Peyer's patch (tissue), 4 donors: ENCODE measurements around the gene NCMAP. TPM values are rescaled to one million over a fixed set of nuclear protein-coding genes. Genes with fewer than 3 reads are reported as not detected.

Experiments
- DNase-seq, 3 donors: peaks; one replicate each; pipeline ENCODE4 v3.0.0-alpha.2; 2017 to 2019
- H3K27ac ChIP-seq, 4 donors: fragments of 200-600 bp; sonication (generic); one replicate each; pipeline ENCODE4 v1.5.1; 2016 to 2019
- H3K27me3 ChIP-seq, 2 donors: fragments of 200-600 bp; sonication (generic); one replicate each; pipeline ENCODE4 v1.5.1; 2019
- H3K36me3 ChIP-seq, 3 donors: fragments of 200-600 bp; sonication (generic); one replicate each; pipeline ENCODE4 v1.5.1; 2016 to 2019
- H3K4me1 ChIP-seq, 4 donors: fragments of 200-600 bp; sonication (generic); one replicate each; pipeline ENCODE4 v1.5.1; 2016 to 2019
- H3K4me3 ChIP-seq, 4 donors: fragments of 200-600 bp; sonication (generic); 1 replicate in 3 of 4; 2 replicates in 1 of 4; pipeline ENCODE4 v1.5.1; 2016 to 2019; ENCODE audit warnings: mild to moderate bottlenecking in 1 of 4
- H3K9me3 ChIP-seq, 4 donors: fragments of 200-600 bp; sonication (generic); one replicate each; pipeline ENCODE4 v1.5.1; 2016 to 2019; ENCODE audit warnings: mild to moderate bottlenecking in 1 of 4
- POLR2A ChIP-seq, 2 donors: fragments of 450-650 bp; IDR thresholded peaks; one replicate each; pipeline ENCODE4 v1.5.1; 2017; ENCODE audit warnings: antibody characterized with exemption in 2 of 2, mild to moderate bottlenecking in 2 of 2, moderate library complexity in 2 of 2
- total RNA-seq, 4 donors: library from RNA; depleted of rRNA; stranded (reverse); fragments of >200 nt; gene quantifications; one replicate each; pipeline ENCODE4 v1.1.0, GENCODE V29; 2016
- TF ChIP-seq, protein P1 (sequence below), 6 experiments: fragments of 450-650 bp in 4 of 6; fragments of 200-600 bp in 2 of 6; sonication (generic) in 1 of 6; IDR thresholded peaks; one replicate each; pipeline ENCODE4 v1.5.1; 2017 to 2019; ENCODE audit warnings: antibody characterized with exemption in 6 of 6, mild to moderate bottlenecking in 3 of 6, moderate library complexity in 1 of 6

NCMAP gene
- total RNA-seq, 4 donors from 2014 or later: 1.6 to 9.5 (median 4.2) TPM

DNA sequence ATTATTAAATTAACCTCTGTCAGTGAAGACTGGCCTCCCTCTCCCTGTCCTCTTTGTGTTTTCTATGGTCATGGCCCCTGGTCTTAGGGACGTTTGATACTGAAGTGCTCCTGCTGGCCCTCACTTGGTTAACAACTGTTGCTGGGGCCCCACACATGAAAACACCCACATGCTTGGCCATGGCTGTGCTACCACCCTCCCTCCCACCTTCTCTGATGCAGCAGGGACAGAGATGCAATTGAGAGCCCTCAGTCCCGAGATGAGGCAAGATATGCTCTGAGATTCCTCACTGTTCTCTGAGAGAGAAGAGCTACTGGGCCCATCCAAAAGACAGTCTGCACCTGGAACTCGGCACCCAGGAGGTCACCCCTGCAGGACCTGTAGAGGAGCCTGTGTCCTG lies 33.3 kb downstream of the NCMAP start:
- no peaks in the 10 kb centered on the region for H3K4me1 ChIP-seq
- no peaks in the 10 kb centered on the region for H3K9me3 ChIP-seq
- TF ChIP-seq, protein P1, sequence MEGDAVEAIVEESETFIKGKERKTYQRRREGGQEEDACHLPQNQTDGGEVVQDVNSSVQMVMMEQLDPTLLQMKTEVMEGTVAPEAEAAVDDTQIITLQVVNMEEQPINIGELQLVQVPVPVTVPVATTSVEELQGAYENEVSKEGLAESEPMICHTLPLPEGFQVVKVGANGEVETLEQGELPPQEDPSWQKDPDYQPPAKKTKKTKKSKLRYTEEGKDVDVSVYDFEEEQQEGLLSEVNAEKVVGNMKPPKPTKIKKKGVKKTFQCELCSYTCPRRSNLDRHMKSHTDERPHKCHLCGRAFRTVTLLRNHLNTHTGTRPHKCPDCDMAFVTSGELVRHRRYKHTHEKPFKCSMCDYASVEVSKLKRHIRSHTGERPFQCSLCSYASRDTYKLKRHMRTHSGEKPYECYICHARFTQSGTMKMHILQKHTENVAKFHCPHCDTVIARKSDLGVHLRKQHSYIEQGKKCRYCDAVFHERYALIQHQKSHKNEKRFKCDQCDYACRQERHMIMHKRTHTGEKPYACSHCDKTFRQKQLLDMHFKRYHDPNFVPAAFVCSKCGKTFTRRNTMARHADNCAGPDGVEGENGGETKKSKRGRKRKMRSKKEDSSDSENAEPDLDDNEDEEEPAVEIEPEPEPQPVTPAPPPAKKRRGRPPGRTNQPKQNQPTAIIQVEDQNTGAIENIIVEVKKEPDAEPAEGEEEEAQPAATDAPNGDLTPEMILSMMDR (IDR thresholded peaks at IDR 0.05): no peak
- TF ChIP-seq POLR2A (IDR thresholded peaks at IDR 0.05): no peak
- H3K27ac ChIP-seq: no peak overlapping the region
- no peaks in the 10 kb centered on the region for H3K36me3 ChIP-seq
- H3K4me3 ChIP-seq: no peak overlapping the region
- DNase-seq: no peak
- H3K27me3 ChIP-seq: no peaks in the 10 kb centered on the region

- Histone ChIP-seq H3K4me3 (no peak overlapping the region), H3K27me3 (no peaks in the 10 kb centered on the region), H3K36me3 (no peaks in the 10 kb centered on the region), H3K27ac (no peak overlapping the region), H3K9me3 (no peaks in the 10 kb centered on the region), H3K4me1 (no peaks in the 10 kb centered on the region)
- no peak for TF ChIP-seq POLR2A (IDR thresholded peaks at IDR 0.05)
- TF ChIP-seq, protein P1 (IDR thresholded peaks at IDR 0.05): no peak
- peak in 1 of 3 donors; percentile 4 for DNase-seq
Observed at GRCh38 chr1:24591781-24592180, 35.9 kb downstream of the NCMAP start.

DNA sequence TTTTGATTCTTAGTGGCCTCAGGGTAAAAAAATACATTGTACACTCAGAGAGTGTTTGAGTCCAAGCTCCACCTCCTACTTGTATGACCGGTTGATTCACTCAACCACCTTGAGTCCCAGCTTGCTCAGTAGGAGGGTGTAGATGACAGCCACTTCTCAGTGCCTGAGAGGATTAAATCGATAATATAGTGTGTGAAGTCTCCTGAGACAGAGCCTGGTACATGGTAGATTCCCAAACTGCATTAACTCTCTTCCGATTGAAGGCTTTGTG lies 38.4 kb downstream of the NCMAP start:
- H3K4me1 ChIP-seq: no peaks in the 10 kb centered on the region
- no peak overlapping the region for H3K27ac ChIP-seq
- peak in 1 of 3 donors; percentile 2 for DNase-seq
- no peaks in the 10 kb centered on the region for H3K36me3 ChIP-seq
- H3K9me3 ChIP-seq: no peaks in the 10 kb centered on the region
- H3K27me3 ChIP-seq: no peaks in the 10 kb centered on the region
- TF ChIP-seq, protein P1 (IDR thresholded peaks at IDR 0.05): no peak
- no peak for TF ChIP-seq POLR2A (IDR thresholded peaks at IDR 0.05)
- H3K4me3 ChIP-seq: no peak overlapping the region

- H3K27ac ChIP-seq: no peak overlapping the region
- peak in 1 of 3 donors; percentile 23 for DNase-seq
- no peaks in the 10 kb centered on the region for H3K9me3 ChIP-seq
- H3K36me3 ChIP-seq: no peaks in the 10 kb centered on the region
- no peak overlapping the region for H3K4me3 ChIP-seq
- no peaks in the 10 kb centered on the region for H3K27me3 ChIP-seq
- no peaks in the 10 kb centered on the region for H3K4me1 ChIP-seq
- TF ChIP-seq POLR2A (IDR thresholded peaks at IDR 0.05): no peak
- TF ChIP-seq, protein P1 (IDR thresholded peaks at IDR 0.05): no peak
Observed at GRCh38 chr1:24596401-24596880, 40.6 kb downstream of the NCMAP start.

- H3K27ac ChIP-seq: no peak overlapping the region
- H3K36me3 ChIP-seq: no peaks in the 10 kb centered on the region
- TF ChIP-seq, protein P1 (IDR thresholded peaks at IDR 0.05): no peak
- no peak for TF ChIP-seq POLR2A (IDR thresholded peaks at IDR 0.05)
- H3K4me3 ChIP-seq: no peak overlapping the region
- H3K27me3 ChIP-seq: no peaks in the 10 kb centered on the region
- H3K9me3 ChIP-seq: no peaks in the 10 kb centered on the region
- no peaks in the 10 kb centered on the region for H3K4me1 ChIP-seq
- peak in 1 of 3 donors; percentile 8 for DNase-seq
Observed at GRCh38 chr1:24599265-24599664, 43.4 kb downstream of the NCMAP start.

- H3K4me1 ChIP-seq: no peaks in the 10 kb centered on the region
- peak in 1 of 3 donors; percentile 21 for DNase-seq
- TF ChIP-seq POLR2A (IDR thresholded peaks at IDR 0.05): no peak
- TF ChIP-seq, protein P1 (IDR thresholded peaks at IDR 0.05): no peak
Observed at GRCh38 chr1:24600551-24600950, 44.7 kb downstream of the NCMAP start.

More at GRCh38 chr1:24600551-24600950, 44.7 kb downstream of the NCMAP start:
- no peak overlapping the region for H3K27ac ChIP-seq
- H3K27me3 ChIP-seq: no peaks in the 10 kb centered on the region
- no peaks in the 10 kb centered on the region for H3K9me3 ChIP-seq
- H3K4me3 ChIP-seq: no peak overlapping the region
- H3K36me3 ChIP-seq: no peaks in the 10 kb centered on the region
